SK-N-SH treated with all-trans-retinoic acid at 6 μM for 48 hours (cell line): ENCODE results near the gene ZNF33A.

ENCODE experiments used
- ATAC-seq: fragments of 200-7000 bp; cut with Tn5 transposase; 3 replicates; pipeline ENCODE4 v1.9.1; 2020; ENCODE audit warnings: mild to moderate bottlenecking, moderate library complexity
- CREB5 ChIP-seq: fragments of 250-450 bp; sonication (Bioruptor Pico); IDR thresholded peaks from 2 replicates; pipeline ENCODE4 v1.5.1; 2020; ENCODE audit warnings: low read depth, mild to moderate bottlenecking, moderate library complexity
- ESRRG ChIP-seq: fragments of 250-450 bp; sonication (Bioruptor Pico); IDR thresholded peaks from 2 replicates; pipeline ENCODE4 v1.6.1; 2021; ENCODE audit warnings: mild to moderate bottlenecking
- GLIS3 ChIP-seq: fragments of 250-450 bp; sonication (Bioruptor Pico); IDR thresholded peaks from 2 replicates; pipeline ENCODE4 v1.5.0; 2020; ENCODE audit warnings: mild to moderate bottlenecking, moderate library complexity
- ISL1 ChIP-seq: fragments of 250-450 bp; sonication (Bioruptor Pico); IDR thresholded peaks from 2 replicates; pipeline ENCODE4 v2.1.2; 2022; ENCODE audit warnings: mild to moderate bottlenecking, moderate library complexity
- RARB ChIP-seq: fragments of 250-450 bp; sonication (Bioruptor Pico); IDR thresholded peaks from 2 replicates; pipeline ENCODE4 v1.8.0; 2021; ENCODE audit warnings: mild to moderate bottlenecking, moderate library complexity
- ZNF70 ChIP-seq: fragments of 450-650 bp; formaldehyde crosslinking; IDR thresholded peaks from 2 replicates; pipeline ENCODE4 v1.5.0; 2020; ENCODE audit warnings: mild to moderate bottlenecking, moderate library complexity
- ZNF8 ChIP-seq: fragments of 450-650 bp; formaldehyde crosslinking; IDR thresholded peaks from 2 replicates; pipeline ENCODE4 v1.5.0; 2020; ENCODE audit warnings: mild to moderate bottlenecking, moderate library complexity

The ZNF33A gene

DNA sequence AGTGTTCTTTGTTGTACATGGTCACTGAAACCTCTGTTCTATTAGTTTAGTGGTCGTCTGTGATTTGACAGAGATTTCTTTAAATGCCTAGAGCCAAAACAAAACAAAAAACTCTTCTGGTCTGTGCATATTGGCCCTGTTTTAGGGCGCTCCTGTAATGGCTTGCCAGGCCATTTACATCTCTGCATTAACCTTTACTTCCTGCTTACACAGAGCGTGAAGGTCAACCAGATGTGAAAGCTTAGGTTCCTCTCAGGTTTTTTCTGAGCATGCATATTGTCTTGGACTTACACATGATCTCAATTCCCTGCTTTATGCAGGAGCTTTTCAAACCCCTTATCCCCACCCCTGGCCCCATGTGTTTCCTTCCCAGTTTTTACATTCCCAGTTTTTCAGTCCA is 93.3 kb downstream of the ZNF33A start:
- TF ChIP-seq GLIS3 = no peak
- no peak for TF ChIP-seq RARB
- no peak for TF ChIP-seq ZNF70
- no peak for TF ChIP-seq ISL1 (CRISPR knock-in tag)
- no peak for TF ChIP-seq ESRRG
- TF ChIP-seq CREB5 (CRISPR knock-in tag) = no peak
- ATAC-seq = no peak

DNA sequence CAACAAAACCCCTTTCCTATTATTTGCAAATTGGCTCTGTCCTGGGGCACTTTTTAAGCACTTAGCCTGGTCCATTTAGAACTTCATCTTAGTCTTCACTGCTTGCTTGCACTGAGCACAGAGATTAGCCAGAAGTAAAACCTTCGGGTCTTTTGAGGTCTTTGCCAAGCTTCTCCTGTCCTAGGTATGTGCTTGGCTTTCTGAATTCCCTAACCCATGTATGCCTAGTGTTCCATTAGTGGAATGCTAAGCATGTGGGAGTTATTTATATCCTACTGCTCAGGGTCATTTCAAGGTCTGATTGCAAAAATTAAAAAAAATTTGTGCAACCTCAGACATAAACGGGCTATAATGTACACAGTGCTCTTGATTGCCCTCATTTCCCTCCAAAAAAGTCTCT is 101.7 kb downstream of the ZNF33A start:
- no peak for TF ChIP-seq ZNF8 (CRISPR knock-in tag)
- no peak for ATAC-seq
